Gastroesophageal sphincter (tissue), 4 donors: ENCODE data around the gene TMEM91. TPM values are rescaled to one million over a fixed set of nuclear protein-coding genes. Genes with fewer than 3 reads are reported as not detected.

ENCODE experiments used
- ATAC-seq: fragments of 150-250 bp; one replicate; pipeline ENCODE4 v1.9.1; 2016; ENCODE audit warnings: mild to moderate bottlenecking, moderate library complexity
- H3K27ac ChIP-seq, 4 donors: fragments of 200-600 bp; sonication (generic) in 3 of 4; 1 replicate in 3 of 4; 2 replicates in 1 of 4; pipeline ENCODE4 v1.5.1; 2016 to 2019
- H3K27me3 ChIP-seq: fragments of 200-600 bp; sonication (generic); one replicate; pipeline ENCODE4 v1.5.1; 2019
- H3K36me3 ChIP-seq, 2 donors: fragments of 200-600 bp; sonication (generic); one replicate each; pipeline ENCODE4 v1.5.1; 2019; ENCODE audit warnings: control low read depth in 1 of 2
- H3K4me1 ChIP-seq, 3 donors: fragments of 200-600 bp; sonication (generic); 1 replicate in 2 of 3; 2 replicates in 1 of 3; pipeline ENCODE4 v1.5.1; 2016 to 2019; ENCODE audit warnings: control low read depth in 2 of 3
- H3K4me3 ChIP-seq, 2 donors: fragments of 200-600 bp; sonication (generic); one replicate each; pipeline ENCODE4 v1.5.1; 2019; ENCODE audit warnings: mild to moderate bottlenecking in 1 of 2, moderate library complexity in 1 of 2
- H3K9me3 ChIP-seq, 3 donors: fragments of 200-600 bp; sonication (generic); one replicate each; pipeline ENCODE4 v1.5.1; 2017 to 2019; ENCODE audit warnings: control low read depth in 2 of 3
- CTCF ChIP-seq, 4 experiments: fragments of 200-600 bp in 2 of 4; fragments of 450-650 bp in 2 of 4; sonication (generic) in 1 of 4; IDR thresholded peaks; one replicate each; pipeline ENCODE4 v1.5.1; 2017 to 2019; ENCODE audit warnings: antibody characterized with exemption in 4 of 4, mild to moderate bottlenecking in 2 of 4, moderate library complexity in 2 of 4
- EP300 ChIP-seq: sonication (generic); formaldehyde crosslinking; IDR thresholded peaks from one replicate; pipeline ENCODE4 v1.6.1; 2017; ENCODE audit warnings: antibody characterized with exemption, mild to moderate bottlenecking
- POLR2A ChIP-seq, 2 donors: fragments of 450-650 bp; IDR thresholded peaks; one replicate each; pipeline ENCODE4 v1.6.1; 2017; ENCODE audit warnings: antibody characterized with exemption in 2 of 2, mild to moderate bottlenecking in 2 of 2, moderate library complexity in 1 of 2
- POLR2AphosphoS5 ChIP-seq: sonication (generic); formaldehyde crosslinking; IDR thresholded peaks from one replicate; pipeline ENCODE4 v1.6.1; 2017; ENCODE audit warnings: antibody characterized with exemption
- WGBS, 2 donors: methylation state at CpG; one replicate each; pipeline ENCODE4 v1.1.5; 2018; ENCODE audit warnings: low coverage in 1 of 2; 5-methylcytosine and 5-hydroxymethylcytosine counted together
- total RNA-seq, 4 donors: library from RNA; depleted of rRNA; stranded (reverse); fragments of >200 nt; gene quantifications; one replicate each; pipeline ENCODE4 v1.1.0, GENCODE V29; 2016

The TMEM91 gene
- total RNA-seq = 10 to 100 TPM in 2 of 4 donors, 1 to 10 TPM in 2; 7.9 to 17.5 (median 13.3) TPM

GRCh38 chr19:41376241-41376997 is at the start of gene TMEM91:
Gene TMEM91, plus strand, starts transcription at chr19:41376533. Its CDS starts 1,777 bp downstream, at chr19:41378310.
- Histone ChIP-seq H3K4me3 (peak within 1 kb of the TSS; percentile 33 to 65), H3K27me3 (no peaks in the 10 kb centered on the region), H3K4me1 (peaks cover 0 to 33% (median 12%) of the 10 kb centered on the region in 3 donors), H3K36me3 (peaks cover 0 to 5% of the 10 kb centered on the region in 2 donors), H3K9me3 (no peaks in the 10 kb centered on the region), H3K27ac (peak within 1 kb of the TSS; percentile 7 to 83 (median 76))
- no peak for TF ChIP-seq POLR2A (IDR thresholded peaks at IDR 0.05)
- TF ChIP-seq POLR2AphosphoS5 = no peak
- TF ChIP-seq EP300 = no peak
- TF ChIP-seq CTCF (IDR thresholded peaks at IDR 0.05) = no peak
- peak; percentile 64 for ATAC-seq
- WGBS, 2 donors = 0 to 5% methylated on average over 6 to 9 of the region's 47 CpGs

- Histone ChIP-seq H3K4me1 (peaks cover 2 to 75% (median 60%) of the 10 kb centered on the region in 3 donors), H3K4me3 (peak overlapping the region in 1 of 2 donors; percentile 34), H3K27ac (peak overlapping the region in 3 of 4 donors; percentile 77 to 90 (median 84)), H3K9me3 (no peaks in the 10 kb centered on the region), H3K27me3 (no peaks in the 10 kb centered on the region), H3K36me3 (peaks cover 0 to 50% of the 10 kb centered on the region in 2 donors)
- no peak for ATAC-seq
- WGBS, 2 donors = 53 to 63% methylated on average over 2 to 8 of the region's 13 CpGs
- TF ChIP-seq CTCF (IDR thresholded peaks at IDR 0.05) = no peak
- no peak for TF ChIP-seq POLR2A (IDR thresholded peaks at IDR 0.05)
- TF ChIP-seq POLR2AphosphoS5 = no peak
- TF ChIP-seq EP300 = no peak
Measured at GRCh38 chr19:41327076-41327575, 49.2 kb upstream of the TMEM91 start.

GRCh38 chr19:41327576-41328156 is 48.7 kb upstream of the TMEM91 start:
- peak; percentile 42 for ATAC-seq
- Histone ChIP-seq H3K9me3 (no peaks in the 10 kb centered on the region), H3K27me3 (no peaks in the 10 kb centered on the region), H3K4me3 (peak overlapping the region in 1 of 2 donors; percentile 34), H3K27ac (peak overlapping the region in 3 of 4 donors; percentile 77 to 90 (median 84)), H3K36me3 (peaks cover 0 to 49% of the 10 kb centered on the region in 2 donors), H3K4me1 (peaks cover 2 to 70% (median 56%) of the 10 kb centered on the region in 3 donors)
- WGBS, 2 donors = no CpG with 5 or more reads among the region's 33 CpGs
- TF ChIP-seq POLR2A (IDR thresholded peaks at IDR 0.05) (no peak), EP300 (no peak), CTCF (IDR thresholded peaks at IDR 0.05) (no peak), POLR2AphosphoS5 (no peak)

- Histone ChIP-seq H3K4me1 (peaks cover 2 to 63% (median 50%) of the 10 kb centered on the region in 3 donors), H3K27ac (peak overlapping the region in 3 of 4 donors; percentile 77 to 90 (median 84)), H3K4me3 (peak overlapping the region in 1 of 2 donors; percentile 34), H3K36me3 (peaks cover 0 to 49% of the 10 kb centered on the region in 2 donors), H3K27me3 (no peaks in the 10 kb centered on the region), H3K9me3 (no peaks in the 10 kb centered on the region)
- TF ChIP-seq POLR2A (IDR thresholded peaks at IDR 0.05) (no peak), EP300 (no peak), POLR2AphosphoS5 (no peak), CTCF (IDR thresholded peaks at IDR 0.05) (no peak)
- no peak for ATAC-seq
- WGBS, 2 donors = 76% methylated on average over 3 to 6 of the region's 22 CpGs
Measured at GRCh38 chr19:41328157-41328841, 48.0 kb upstream of the TMEM91 start.
